ENCODE data around the gene MYO7B.

MYO7B gene

DNA sequence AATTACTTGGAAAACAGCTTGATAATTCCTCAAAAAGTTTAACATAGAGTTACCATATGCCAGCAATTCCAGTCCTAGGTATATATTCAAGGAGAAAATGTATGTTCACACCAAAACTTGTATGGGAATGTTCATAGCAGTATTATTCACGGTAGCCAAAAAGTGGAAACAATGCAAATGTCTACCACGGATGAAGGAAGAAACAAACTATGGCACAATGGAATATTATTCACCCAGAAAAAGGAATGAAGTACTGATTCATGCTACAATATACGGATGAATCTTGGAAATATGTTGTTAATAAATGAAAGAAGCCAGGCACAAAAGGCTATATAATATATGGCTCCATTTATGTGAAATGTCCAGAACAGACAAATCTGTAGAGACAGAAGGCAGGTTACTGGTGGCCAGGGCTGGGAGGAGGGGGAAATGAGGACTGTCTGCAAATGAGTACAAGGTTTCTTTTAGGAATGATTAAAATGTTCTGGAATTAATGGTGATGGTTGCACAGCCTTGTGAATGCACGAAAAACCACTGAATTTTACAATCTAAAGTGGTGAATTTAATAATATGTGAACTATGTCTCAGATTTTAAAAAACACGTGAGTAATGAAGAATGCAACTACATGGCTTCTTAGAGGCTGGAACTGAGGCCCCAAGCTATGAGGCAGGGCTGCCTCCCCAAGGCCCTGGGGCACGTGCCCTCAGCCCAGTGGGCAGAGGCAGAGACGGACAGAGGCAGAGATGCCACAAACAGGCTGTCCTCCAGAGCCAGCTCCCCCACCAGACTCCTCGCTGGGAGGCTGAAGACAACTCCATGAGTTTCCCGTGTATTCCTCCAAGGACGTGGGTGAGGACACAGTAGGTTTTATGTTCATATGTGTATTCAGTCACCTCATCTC, 134.8 kb downstream of the MYO7B start:
- no peak for DNase-seq

DNA sequence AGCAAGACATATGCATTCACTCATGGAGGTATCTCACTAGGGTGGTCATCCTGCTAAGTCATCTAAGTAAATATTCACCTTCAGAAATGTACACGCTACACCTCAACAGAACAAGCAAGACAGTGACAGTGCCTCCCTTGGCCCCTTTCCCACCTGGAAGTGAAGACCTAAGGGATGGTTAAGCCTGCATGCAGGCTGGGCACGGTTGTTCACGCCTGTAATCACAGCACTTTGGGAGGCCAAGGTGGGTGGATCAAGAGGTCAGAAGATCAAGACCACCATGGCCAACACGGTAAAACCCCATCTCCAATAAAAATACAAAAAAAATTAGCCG, 135.4 kb downstream of the MYO7B start:
- no peak for DNase-seq

DNA sequence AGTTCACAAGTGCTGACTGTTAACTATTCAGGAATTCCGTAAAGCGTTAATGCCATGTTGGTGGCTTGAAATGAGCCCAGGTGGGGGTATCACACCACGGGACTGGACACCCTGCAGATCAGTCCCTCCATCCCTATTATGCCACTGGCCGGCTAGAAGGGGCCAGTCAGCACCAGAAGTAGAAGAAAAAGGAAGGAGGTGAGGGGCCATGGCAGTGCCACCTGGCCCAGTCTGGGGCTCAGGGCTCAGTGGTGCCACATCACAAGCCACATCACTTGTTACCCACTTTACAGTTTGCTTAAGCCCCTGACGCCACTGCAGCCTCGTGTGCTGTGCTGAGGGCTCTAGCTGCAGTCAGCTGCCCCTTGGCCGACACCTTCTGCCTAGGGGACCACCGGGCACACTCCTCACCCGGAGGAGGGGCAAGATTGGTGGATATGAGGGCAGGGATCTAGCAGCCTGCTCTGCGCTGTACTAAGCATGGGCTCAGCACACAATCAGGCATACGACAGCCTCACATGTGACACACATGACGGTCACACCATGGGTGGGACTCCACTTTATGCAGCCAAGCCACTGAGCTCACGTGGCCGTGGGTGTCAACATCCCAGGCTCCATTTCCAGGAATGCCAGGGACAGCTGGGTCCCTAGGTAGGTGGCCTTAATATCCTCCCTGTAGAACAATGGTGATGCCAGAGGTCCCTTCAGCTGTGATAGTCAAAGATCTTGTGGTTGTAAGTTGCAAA, 136.2 kb downstream of the MYO7B start:
- no peak for DNase-seq

DNA sequence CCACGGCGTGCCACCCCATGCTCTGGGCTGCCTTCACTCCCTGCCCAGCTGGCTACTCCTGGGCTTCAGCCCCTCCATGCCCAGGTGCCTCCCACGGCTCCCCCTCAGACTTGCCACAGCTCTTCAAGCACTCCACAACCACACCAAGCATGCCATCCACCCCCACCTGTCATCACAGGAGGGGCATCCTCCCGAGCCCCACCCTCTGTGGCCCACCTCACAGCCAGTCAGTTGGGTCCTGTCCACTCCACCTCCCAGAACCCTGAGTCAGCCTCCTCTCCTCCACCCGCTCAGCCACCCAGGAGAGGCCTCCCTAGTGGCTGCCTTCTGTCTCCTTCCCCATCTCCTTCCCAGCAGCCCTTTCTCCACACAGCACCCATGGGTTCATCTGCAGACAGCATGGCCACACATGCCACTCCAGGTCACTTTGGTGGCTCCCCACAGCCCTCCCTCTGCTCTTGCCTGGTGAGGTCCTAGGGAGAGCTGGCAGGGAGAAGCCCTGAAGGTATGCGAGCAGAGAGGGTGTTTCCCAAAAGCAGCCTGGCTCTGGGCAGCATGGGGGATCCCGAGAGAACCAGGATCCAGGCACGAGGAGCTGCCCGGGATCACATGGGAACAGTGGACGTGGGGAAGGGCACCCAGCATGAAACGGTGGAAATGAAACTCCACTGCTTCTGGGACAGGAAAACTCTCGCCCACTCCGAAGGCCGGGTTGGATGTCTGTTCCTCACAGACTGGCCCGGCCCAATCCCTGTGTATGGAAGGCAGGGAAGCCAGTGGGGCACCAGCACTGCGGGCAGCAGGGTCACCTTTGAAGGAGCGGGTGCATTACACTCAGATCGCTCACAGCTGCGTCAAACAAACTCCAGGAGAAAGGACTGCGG, 137.1 kb downstream of the MYO7B start:
- DNase-seq = no peak

DNA sequence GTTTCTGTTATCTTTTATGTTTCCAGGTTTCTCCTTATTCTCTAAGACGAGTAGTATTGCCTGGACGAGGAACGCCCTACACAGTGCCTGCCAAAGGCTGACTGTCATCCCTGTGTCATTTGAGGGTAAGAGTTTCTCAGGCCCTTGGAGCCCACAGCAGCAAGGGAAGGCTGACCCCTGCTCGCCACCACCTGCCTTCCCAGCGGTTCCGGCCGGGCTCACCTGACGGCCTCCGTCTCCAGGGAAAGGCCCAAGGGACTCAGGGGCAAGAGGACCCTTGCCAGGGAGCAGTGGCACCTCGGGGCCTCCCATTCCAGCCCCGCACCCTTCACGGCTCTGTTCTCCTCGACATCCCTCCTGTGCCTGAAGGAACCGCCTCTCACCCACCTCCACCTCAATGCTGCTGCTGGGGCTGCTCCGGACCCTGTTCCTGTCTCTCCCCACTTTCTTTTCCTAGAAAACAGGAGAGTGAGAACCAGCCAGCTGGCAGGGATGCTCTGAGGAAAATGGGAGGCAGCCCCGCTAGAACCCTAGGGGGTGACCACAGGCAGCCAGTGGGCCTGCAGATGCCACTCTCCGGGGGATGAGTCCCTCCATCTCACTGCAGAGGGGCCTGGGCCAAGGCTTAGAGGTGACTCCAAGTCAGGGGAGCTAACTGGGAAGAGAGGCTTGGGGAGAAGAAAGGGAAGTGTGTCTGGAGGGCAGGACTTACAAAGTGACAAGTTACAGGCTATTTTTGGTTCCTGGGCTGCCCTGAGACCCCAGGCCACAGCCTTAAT, 138.0 kb downstream of the MYO7B start:
- DNase-seq = no peak

DNA sequence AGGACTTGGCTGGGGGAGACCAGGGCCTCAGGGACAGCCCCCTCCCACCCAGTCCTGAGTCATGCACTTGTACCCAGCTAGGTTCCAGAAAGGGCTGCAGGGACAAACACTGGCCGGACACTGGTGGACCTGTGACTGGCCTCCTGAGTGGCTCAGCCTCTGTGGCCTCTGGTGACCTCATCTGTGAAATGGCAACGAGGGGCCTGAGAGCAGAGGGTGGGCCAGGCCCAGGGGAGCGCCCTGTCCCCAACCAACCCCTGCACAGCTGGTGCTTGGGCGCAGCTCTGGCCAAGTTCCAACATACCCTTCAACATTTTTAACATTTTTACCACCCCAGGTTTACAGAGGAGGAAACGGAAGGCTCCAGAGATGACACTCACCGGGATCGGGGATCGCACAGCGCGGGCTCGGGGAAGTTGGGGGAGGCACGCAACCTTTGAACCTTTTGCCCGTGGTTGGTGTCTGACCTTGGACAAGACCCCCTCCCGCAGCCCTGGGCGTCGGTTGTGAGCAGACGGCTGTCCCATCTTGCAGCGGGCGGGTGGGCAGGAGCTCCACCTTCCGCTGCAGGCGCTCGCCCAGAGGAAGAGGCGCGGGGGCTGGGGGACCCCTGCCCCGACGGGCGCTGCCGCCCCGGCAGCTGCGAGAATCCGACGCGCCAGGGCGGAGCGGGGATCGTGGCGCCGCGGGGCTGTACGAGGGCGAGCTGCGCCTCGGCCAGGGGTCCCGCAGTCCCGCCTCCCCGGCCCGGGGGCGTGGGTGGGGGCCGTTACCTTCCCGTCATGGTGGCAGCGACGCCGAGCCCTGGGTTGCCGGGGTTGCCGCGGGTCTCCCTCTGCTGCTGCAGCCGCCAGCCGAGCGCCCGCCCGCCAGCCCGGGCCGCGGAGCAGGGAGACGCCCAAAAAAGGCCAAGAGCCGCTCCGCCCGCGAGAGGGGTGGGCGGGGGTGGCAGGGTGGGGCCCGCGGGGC, 139.0 kb downstream of the MYO7B start:
- no peak for DNase-seq

DNA sequence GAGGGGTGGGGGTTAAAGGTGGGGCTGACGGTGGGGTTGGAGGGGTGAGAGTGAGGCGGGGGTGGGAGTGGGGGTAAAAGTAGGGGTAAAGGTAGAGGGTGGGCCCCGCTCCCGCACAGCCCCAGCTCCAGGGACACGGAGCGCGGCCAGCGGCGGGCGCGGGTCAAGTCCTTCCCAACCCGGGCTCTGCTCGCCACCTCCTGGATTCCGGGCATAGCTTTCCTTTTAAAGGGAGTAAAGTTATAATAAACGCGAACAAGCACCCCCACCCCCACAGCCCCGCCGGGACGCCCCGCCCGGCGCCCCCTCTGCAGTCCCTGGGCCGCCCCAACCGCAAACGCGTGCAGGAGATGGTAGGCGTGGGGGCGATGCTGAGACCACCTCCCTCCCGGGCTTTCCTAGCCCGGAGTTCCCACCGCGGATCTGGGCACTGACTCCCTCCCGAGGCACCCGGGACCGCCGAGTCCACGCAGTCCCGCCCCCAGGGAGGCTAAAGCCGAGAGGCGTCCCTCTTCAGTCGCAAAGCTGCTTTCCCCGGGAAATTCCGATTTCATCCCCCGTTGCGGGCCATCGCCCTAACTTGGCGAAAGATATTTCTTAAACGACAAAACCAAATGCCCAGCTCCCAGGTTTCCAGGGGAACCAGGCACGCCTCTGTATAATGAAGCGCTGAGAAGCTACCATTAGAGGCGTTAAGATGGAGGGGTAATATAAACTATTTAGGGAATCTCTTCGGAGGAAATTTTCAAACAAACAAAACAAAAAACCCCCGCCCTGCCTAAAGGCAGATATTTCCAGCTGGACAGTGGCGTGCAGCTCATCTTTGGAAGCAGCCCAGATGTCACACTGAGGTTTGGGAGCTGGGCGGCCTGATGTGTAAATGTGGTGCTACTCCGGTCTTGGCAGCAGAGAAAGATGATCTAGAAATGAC, 140.1 kb downstream of the MYO7B start, which contains the start of gene LIMS2:
Gene LIMS2, minus strand, starts transcription at position 200 of the 931 bp plus-strand sequence. CDS start 506 bp downstream, outside the sequence.
- DNase-seq = no peak

DNA sequence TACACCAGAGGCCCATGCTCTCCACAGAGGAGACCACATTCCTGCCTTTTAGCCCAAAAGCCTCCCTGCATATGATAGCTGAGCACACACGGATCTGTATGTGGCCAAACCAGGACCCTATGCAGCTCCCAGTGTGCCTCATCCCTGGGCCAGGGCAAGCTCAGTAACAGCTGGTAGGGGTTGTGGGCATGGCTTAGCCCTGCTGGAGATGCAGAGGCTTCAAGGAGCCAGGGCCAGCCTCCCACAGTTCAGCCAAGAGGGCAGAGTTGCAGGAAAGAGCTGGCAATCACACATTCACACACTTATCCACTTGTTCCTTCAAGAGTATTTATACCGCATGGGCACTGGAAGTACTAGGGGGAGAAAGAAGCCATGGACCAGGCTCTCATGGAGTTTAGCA, 141.4 kb downstream of the MYO7B start:
- no peak for DNase-seq

DNA sequence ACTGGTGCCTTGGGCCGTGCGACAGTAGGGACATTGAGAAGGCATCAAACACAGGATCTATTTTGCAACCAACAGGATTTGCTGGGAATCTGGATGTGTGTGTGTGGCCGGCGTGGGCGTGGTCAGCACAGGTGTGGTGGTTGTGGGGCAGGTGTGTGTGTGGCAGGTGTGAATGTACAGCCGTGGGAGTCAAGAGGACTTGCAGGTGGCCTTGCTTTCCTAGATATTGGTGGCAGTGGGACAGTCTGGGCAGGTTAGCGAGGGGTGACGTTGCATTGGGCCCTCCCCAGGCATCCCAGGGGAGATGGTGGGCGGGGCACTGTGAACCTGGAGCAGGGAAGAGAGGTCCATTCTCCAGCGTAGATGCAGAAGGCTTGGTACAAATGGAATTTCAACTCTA, 143.0 kb downstream of the MYO7B start:
- DNase-seq = no peak

DNA sequence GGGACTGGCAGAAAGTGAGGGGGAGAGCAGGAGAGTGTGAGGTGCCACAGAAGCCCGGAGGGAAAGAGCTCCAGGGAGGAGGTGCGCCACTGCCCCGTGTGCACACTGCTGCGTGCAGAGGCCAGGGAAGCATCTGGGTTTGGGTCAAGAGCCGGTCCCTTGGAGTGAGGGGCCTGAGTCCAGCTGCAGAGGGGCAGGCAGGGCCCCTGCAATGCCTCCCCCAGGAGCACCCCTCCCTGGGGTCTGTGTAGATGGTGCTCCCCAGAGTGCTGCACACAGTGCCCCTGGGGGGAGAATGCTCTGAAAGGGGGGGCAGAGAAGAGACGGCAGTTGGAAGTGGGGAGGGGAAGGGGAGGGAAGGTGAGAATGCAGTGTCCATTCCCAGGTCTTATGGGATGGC, 143.5 kb downstream of the MYO7B start:
- no peak for DNase-seq

DNA sequence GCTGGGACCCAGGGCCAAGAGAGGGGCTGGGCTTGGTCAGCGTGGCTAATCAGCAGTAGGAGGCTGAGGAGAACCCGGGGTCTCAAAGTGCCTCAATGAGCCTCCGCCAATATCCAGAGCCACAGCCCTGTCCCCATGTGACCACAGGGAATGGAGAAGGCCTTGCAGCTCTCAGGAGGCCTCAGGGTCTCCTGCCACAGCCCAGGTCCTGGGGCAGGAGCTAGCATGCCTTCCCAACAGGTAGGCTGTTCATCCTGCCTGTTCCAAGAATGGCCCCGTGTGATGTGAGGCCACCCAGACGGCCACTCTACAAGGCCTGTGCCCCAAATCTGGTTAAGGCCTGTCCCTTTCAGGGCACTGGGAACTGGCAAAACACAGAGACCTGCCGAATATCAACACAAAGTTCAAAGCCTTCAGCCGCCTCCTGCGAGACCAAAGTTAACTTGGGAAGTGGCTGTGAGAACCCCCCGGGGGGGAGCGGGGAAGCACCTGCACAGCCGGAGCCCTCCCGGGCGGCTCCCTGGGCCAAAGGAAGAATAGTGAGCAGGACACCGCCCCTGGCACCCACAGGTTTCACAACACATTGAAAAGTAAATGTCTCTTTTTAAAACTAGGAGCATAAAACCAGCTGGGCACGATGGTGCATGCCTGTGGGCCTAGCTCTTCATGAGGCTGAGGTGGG, 144.3 kb downstream of the MYO7B start:
- no peak for DNase-seq

DNA sequence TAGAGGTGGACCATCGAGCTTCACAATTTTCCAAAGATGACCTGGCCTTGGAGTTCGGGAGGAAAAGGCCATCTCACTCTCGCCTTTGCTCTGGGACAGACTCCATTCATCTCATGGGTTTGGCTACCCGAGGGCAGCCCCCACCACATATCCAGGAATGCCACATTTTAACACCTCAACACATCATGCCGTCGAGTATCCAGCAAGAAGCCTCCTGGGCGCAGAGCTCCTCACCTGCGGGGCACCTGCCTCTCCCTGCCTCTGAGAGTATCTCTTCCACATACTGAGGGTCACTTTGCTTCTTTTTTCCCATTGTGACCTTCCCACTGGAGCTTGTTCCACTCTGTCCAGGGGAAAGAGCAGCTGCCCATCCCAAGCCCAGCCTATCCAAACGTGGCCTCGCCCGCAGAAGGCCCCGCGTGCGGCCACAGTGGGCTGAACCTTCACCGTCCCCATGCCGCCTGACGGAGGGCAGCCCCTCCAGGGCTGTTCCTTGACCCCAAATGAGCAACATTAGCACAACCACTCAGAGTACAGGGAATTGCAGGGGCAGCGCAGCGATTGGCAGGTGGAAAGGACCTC, 145.3 kb downstream of the MYO7B start:
- DNase-seq = no peak

DNA sequence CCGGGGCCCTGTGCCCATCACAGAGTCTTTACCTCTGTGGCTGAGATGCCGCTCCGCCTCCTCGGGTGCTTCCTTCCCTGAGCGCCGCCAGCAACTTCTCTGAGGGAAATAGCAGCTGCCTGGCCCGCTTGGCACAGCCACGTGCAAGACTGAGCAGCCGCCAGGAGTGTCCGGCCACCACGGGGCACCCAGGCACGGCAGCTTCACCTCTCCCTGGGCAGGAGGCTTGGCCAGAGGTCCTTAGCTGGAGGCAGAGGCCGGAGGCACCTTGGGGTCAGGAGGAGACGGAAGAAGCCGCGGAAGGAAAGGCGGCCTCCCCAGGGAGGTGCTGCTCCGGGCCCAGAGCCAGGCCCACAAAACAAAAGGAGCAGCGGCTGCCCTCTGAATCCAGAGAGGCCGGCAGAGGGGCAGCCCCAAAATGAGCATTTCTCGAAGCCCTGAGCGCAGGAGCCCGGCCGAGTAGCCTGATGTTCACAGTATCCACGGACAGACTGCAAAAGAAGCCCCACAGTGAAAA, 145.9 kb downstream of the MYO7B start:
- DNase-seq = no peak

DNA sequence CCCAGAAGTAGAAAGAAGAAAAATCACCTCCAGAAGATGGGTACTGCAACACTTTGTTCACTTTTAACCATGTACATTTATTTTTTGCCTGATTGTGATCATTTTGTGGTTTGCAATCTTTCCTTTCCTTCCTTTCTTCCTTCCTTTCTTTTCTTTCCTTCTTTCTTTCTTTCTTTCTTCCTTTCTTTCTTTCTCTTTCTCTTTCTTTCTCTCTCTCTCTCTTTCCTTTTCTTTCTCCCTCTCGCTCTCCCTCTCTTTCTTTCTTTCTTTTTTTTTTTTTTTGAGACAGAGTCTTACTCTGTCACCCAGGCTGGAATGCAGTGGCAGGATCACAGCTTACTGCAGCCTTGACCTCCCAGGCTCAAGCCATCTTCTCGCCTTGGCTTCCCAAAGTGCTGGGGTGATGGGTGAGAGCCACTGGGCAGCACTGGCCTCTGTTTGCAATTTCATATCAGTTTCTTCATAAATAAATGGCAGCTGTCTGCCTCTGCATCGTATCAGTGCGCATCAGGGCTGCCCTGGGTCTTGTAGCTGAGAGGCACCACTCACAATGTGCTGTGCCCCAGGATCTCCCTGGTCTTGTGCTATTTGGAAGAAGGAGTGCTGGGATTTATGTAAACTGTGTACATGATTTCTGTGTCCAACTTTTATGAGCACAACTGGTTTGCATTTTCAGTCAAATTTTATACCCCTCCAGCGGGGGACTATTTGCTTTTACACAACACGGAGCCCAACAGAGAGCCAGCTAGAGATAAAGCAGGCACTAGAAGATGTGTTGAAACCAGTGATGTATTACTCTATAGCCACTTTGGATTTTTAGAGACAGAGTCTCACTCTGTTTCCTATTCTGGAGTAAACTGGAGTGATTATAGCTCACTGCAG, 146.7 kb downstream of the MYO7B start:
- no peak for DNase-seq

DNA sequence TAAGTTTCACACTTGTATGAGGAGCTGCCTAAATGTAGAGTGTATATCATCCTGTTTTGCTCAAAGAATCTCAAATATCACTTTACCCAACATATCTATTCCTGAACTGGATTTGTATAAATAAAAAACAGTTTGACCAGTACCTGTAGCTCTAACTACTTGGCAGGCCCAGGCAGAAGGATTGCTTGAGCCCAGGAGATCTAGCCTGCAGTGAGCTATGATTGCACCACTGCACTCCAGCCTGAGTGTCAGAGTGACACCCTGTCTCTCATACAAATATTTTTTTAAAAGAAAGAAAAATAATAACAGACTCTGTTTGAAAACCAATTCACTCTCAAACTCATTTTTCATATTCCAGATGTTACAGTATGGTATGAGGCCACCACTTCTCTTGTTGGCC, 147.6 kb downstream of the MYO7B start:
- DNase-seq = no peak

DNA sequence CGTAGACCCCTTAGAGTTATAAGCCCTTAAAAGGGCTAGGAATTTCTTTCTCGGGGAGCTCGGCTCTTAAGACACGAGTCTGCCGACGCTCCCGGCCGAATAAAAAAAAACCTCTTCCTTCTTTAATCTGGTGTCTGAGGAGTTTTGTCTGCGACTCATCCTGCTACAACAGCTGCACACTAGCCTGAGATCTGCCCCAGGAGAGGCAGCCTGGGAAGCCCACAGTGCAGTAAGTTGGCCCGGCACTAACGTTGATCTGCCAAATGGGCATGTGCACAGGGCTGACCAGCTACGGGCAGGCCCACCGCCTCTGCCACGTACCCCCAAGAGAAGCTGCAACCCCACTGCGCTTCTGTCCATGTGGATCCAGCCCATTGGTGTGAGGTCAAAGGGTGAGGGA, 148.3 kb downstream of the MYO7B start:
- no peak for DNase-seq

DNA sequence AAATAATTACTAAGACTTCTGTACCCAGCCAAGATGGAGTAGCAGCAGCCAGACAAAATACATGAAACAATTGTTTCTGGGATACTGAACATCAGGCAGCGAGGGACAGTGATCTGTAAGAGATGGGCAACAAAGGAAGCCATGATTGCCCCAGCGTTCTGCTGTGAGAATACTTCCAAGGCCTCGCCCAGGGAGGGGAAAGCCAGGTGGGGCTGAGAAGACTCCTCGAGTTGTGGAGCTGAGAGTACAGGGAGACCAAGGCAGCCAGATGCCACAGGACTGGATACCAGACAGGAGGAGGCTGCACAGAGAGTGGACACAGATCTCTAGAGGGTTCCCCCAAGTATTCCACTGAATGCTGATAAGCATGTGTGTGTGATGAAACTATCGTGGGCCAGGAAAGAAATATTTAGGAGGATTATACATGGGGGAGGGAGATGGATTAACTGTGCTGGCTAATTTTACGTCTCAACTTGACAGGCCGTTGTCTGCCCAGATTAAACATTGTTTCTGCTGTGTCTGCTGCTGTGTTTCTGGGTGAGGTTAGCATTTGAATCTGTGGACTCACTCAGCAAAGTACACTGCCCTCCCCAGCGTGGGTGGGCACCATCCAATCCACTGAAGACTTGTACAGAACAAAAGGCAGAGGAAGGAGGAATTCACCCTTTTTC, 150.1 kb downstream of the MYO7B start:
- DNase-seq = no peak

Data from NCI-H1417 treated with DMSO at 0.1 percent for 48 hours (cell line).